Measurements from ENCODE around the gene TMCO6.

The TMCO6 gene

GRCh38 chr5:140673187-140673976, 34.1 kb downstream of the TMCO6 start, which contains the start of gene DND1:
Gene DND1, minus strand, starts transcription at chr5:140673576. Its CDS starts 34 bp downstream, at chr5:140673542.
- no peak for DNase-seq (ENCODE audit: low spot score)

GRCh38 chr5:140674211-140674610, 35.0 kb downstream of the TMCO6 start:
- DNase-seq (ENCODE audit: low spot score) = no peak

GRCh38 chr5:140674629-140675028, 35.4 kb downstream of the TMCO6 start:
- no peak for DNase-seq (ENCODE audit: low spot score)

- DNase-seq (ENCODE audit: low spot score) = no peak
Measured at GRCh38 chr5:140677947-140678346, 38.7 kb downstream of the TMCO6 start.

GRCh38 chr5:140678993-140679392, 39.7 kb downstream of the TMCO6 start:
- no peak for DNase-seq (ENCODE audit: low spot score)

GRCh38 chr5:140690376-140690932, 51.2 kb downstream of the TMCO6 start:
- peak; percentile 60 for DNase-seq (ENCODE audit: low spot score)

- peak; percentile 97 for DNase-seq (ENCODE audit: low spot score)
Measured at GRCh38 chr5:140690941-140691924, 52.0 kb downstream of the TMCO6 start, which contains the start of the genes HARS1 and HARS2. Gene HARS1, minus strand, starts transcription at chr5:140691370. Its CDS starts 66 bp downstream, at chr5:140691304. Gene HARS2, plus strand, starts transcription at chr5:140691455. Its CDS starts 194 bp downstream, at chr5:140691649.

- DNase-seq (ENCODE audit: low spot score) = no peak
Measured at GRCh38 chr5:140694276-140694675, 55.0 kb downstream of the TMCO6 start.

Data from RKO (cell line).